ENCODE results near the gene STARD7. TPM values are rescaled to one million over a fixed set of nuclear protein-coding genes. Genes with fewer than 3 reads are reported as not detected.

Gene STARD7
- total RNA-seq, 3 donors from 2014 or later: 118 to 123 (median 122) TPM

DNA sequence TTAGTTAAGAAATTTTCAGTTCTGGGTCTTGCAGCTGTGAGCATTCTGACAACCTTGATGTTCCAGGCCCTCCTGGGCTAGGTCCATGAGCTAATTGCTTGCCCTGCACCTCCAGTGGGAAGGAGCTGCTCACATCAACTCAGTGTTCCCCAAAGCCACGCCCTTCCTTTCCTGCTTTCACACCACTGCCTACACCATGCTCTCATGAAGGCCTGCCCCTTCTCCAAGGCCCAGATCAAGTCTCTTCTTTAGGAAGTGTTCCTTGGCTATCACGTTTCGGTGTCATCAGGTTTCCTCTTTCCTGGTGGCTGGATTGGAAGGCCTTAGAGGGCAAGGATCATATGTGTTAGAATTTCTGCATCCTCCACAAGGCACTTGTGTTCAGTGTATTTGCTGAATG lies 38.4 kb upstream of the STARD7 start:
- no peak overlapping the region for H3K4me3 ChIP-seq
- DNase-seq: no peak
- H3K9me3 ChIP-seq: no peaks in the 10 kb centered on the region
- ATAC-seq: peak; percentile 37
- intact Hi-C loops (cut with DNase I, micrococcal nuclease): no loop called here
- H3K4me1 ChIP-seq (ENCODE audit: low read depth): no peaks in the 10 kb centered on the region
- TF ChIP-seq, protein P1, sequence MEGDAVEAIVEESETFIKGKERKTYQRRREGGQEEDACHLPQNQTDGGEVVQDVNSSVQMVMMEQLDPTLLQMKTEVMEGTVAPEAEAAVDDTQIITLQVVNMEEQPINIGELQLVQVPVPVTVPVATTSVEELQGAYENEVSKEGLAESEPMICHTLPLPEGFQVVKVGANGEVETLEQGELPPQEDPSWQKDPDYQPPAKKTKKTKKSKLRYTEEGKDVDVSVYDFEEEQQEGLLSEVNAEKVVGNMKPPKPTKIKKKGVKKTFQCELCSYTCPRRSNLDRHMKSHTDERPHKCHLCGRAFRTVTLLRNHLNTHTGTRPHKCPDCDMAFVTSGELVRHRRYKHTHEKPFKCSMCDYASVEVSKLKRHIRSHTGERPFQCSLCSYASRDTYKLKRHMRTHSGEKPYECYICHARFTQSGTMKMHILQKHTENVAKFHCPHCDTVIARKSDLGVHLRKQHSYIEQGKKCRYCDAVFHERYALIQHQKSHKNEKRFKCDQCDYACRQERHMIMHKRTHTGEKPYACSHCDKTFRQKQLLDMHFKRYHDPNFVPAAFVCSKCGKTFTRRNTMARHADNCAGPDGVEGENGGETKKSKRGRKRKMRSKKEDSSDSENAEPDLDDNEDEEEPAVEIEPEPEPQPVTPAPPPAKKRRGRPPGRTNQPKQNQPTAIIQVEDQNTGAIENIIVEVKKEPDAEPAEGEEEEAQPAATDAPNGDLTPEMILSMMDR (IDR thresholded peaks at IDR 0.05): no peak
- H3K36me3 ChIP-seq (ENCODE audit: low read depth): no peaks in the 10 kb centered on the region

DNA sequence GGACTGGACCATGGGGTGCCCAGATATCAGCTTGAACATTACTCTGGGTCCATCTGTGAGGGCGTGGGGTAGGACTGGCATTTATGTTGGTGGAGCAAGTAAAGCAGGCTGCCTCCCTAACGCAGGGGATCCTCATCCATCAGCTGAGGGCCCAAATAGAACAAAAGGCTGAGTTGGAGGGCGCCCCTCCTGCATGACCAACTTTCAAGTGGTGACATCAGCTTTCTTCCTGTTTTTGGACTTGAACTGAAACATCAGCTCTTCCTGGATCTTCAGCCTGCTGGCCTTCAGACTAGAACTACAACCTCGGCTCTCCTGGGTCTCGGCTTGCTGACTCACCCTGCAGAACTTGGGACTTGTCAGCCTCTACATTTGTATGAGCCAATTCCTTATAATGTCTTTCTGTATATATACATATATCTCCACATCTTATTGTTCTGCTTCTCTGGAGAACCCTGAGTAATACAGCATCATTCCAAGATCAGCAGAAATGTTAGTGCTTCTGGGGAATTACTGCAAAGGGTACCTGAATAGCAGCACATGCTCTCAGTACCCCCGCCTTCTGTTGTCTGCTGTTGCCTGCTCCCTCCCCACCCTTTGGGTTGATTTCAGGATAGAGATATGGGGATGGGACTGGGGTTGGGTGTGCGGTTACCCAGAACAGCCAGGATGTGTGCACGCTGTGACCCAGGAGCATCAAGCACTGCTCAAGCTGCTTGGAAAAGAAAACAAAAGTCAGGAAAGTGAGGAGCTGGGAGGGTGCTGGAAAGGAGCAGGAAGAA lies 37.2 kb upstream of the STARD7 start:
- ATAC-seq: peak; percentile 35
- intact Hi-C loops (cut with DNase I, micrococcal nuclease): no loop called here
- no peak overlapping the region for H3K4me3 ChIP-seq
- no peak for DNase-seq
- no peaks in the 10 kb centered on the region for H3K36me3 ChIP-seq (ENCODE audit: low read depth)
- H3K9me3 ChIP-seq: no peaks in the 10 kb centered on the region
- TF ChIP-seq, protein P1 (IDR thresholded peaks at IDR 0.05): no peak
- no peaks in the 10 kb centered on the region for H3K4me1 ChIP-seq (ENCODE audit: low read depth)

DNA sequence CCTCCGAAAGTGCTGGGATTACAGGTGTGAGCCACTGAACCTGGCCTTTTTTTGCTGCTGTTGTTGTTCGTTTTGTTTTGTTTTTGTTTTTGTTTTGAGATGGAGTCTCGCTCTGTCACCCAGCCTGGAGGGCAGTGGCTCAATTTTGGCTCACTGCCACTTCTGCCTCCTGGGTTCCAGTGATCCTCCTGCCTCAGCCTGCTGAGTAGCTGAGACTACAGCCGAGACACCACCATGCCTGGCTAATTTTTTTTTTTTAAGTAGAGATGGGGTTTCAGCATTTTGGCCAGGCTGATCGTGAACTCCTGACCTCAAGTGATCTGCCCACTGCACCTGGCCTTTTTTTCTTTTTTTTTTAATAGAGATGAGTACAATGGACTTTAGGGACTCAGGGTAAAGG lies 35.2 kb upstream of the STARD7 start:
- H3K36me3 ChIP-seq (ENCODE audit: low read depth): no peaks in the 10 kb centered on the region
- H3K4me1 ChIP-seq (ENCODE audit: low read depth): no peaks in the 10 kb centered on the region
- intact Hi-C loops (cut with DNase I, micrococcal nuclease): no loop called here
- no peak overlapping the region for H3K4me3 ChIP-seq
- no peaks in the 10 kb centered on the region for H3K9me3 ChIP-seq
- no peak for DNase-seq
- TF ChIP-seq, protein P1 (IDR thresholded peaks at IDR 0.05): no peak
- no peak for ATAC-seq

DNA sequence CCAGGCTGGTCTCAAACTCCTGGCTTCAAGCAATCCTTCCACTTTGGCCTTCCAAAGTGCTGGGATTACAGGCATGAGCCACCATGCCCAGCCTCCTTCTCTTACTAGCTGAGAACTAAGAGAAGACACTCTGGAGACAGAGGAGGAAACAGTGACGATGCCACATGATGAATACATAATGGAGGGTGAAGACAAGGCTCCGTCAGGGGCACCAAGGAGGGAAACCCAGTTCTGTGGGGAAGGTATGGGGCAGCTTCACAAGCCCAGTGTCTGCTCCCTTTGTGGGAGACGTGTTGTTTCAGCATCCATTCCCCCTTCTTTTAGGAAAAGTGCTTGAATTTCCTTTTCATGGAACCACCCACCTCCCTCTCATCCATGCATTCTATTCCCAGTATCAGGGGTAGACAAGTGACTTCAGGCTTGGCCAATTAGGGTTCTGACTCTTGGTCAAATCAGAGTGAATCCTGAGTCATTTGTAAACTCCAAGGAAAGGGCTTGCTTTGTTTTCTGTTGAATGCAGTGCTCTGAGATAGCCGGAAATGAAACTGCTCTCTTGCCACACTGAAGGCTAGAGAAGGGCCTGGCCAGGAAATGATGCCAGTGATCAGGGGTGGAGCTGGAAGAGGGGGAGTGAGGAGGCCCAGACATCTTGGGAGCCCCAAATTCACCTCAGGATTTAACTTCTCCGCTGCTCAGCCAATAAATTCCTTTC lies 33.4 kb upstream of the STARD7 start:
- Histone ChIP-seq H3K4me1 (ENCODE audit: low read depth) (no peaks in the 10 kb centered on the region), H3K9me3 (no peaks in the 10 kb centered on the region), H3K36me3 (ENCODE audit: low read depth) (no peaks in the 10 kb centered on the region), H3K4me3 (no peak overlapping the region)
- intact Hi-C loops (cut with DNase I, micrococcal nuclease): no loop called here
- ATAC-seq (peak; percentile 78), DNase-seq (peak in 1 of 3 donors; percentile 43)
- TF ChIP-seq, protein P1 (IDR thresholded peaks at IDR 0.05): no peak

DNA sequence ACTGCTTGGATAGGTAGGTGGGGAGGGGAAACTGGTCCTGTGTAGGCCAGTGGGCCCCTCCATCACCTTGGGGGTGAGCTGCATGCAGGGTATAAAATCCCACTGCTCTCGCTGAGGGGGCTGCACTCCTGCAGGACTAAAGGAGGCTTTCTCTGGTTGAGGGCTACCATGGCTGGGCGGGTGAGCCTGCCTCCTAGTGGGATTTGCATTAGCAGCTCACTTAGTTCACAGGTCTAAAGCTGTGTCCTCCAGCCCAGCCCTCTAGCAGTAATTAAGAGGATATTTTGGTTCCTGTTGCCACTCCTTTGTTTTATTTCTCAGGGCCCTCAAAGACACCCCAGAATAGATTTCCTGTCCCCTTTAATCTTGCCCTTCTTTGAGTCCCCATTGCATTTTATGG lies 32.6 kb upstream of the STARD7 start:
- TF ChIP-seq, protein P1 (IDR thresholded peaks at IDR 0.05): no peak

More for the DNA sequence above, 32.6 kb upstream of the STARD7 start:
- Histone ChIP-seq H3K4me3 (no peak overlapping the region), H3K36me3 (ENCODE audit: low read depth) (no peaks in the 10 kb centered on the region), H3K9me3 (no peaks in the 10 kb centered on the region), H3K4me1 (ENCODE audit: low read depth) (no peaks in the 10 kb centered on the region)
- intact Hi-C loops (cut with DNase I, micrococcal nuclease): no loop called here
- DNase-seq: no peak
- ATAC-seq: no peak
